H7 (cell line): ENCODE results near the gene PLXND1. TPM values are rescaled to one million over a fixed set of nuclear protein-coding genes. Genes with fewer than 3 reads are reported as not detected.
"Not testable (repeated sequence)": the region's sequence is repeated elsewhere in the genome, so short reads cannot be mapped to it uniquely, and the experiment has no call there.

Source experiments
- DNase-seq: peaks from one replicate; pipeline ENCODE4 v3.0.0; 2012
- H3K27me3 ChIP-seq: 2 replicates; pipeline ENCODE4 v1.6.0; 2011; ENCODE audit warnings: mild to moderate bottlenecking, low read length; ENCODE audit not compliant: control insufficient read depth, insufficient read depth
- H3K36me3 ChIP-seq: replicated peaks from 2 replicates; pipeline ENCODE4 v1.5.1; 2011; ENCODE audit warnings: low read length; ENCODE audit not compliant: control insufficient read depth, insufficient read depth
- H3K4me3 ChIP-seq: 2 replicates; pipeline ENCODE4 v1.5.1; 2011; ENCODE audit warnings: low read depth, mild to moderate bottlenecking, control low read depth, low read length, moderate library complexity; ENCODE audit not compliant: insufficient read depth
- total RNA-seq: library from RNA; depleted of rRNA; stranded (reverse); fragments of >200 nt; shearing (Covaris generic); gene quantifications from 2 replicates; pipeline ENCODE4 v1.2.3, GENCODE V29; 2014

The PLXND1 gene
- total RNA-seq, 1 experiment from 2014 or later, result 59.0 TPM

GRCh38 chr3:129611812-129612533 lies 5.5 kb upstream of the PLXND1 start:
- Histone ChIP-seq H3K4me3 (no peak overlapping the region), H3K27me3 (no peaks in the 10 kb centered on the region; the same call in 1 of the 2 replicates), H3K36me3 (no peaks in the 10 kb centered on the region)
- peak; percentile 89 for DNase-seq

GRCh38 chr3:129611446-129611800 lies 4.9 kb upstream of the PLXND1 start:
- no peaks in the 10 kb centered on the region; the same call in 1 of the 2 replicates for H3K27me3 ChIP-seq
- DNase-seq, result no peak
- no peaks in the 10 kb centered on the region for H3K36me3 ChIP-seq
- no peak overlapping the region for H3K4me3 ChIP-seq

GRCh38 chr3:129610794-129611445 lies 4.4 kb upstream of the PLXND1 start:
- H3K4me3 ChIP-seq, H3K27me3 ChIP-seq, DNase-seq, H3K36me3 ChIP-seq: not testable (repeated sequence)

- Histone ChIP-seq H3K4me3 (no peak overlapping the region), H3K27me3 (peaks cover 10% of the 10 kb centered on the region), H3K36me3 (no peaks in the 10 kb centered on the region)
- DNase-seq, result no peak
Measured at GRCh38 chr3:129610276-129610675, 3.8 kb upstream of the PLXND1 start.

GRCh38 chr3:129609591-129610182 lies 3.2 kb upstream of the PLXND1 start:
- Histone ChIP-seq H3K36me3 (no peaks in the 10 kb centered on the region), H3K27me3 (peaks cover 15% of the 10 kb centered on the region), H3K4me3 (no peak overlapping the region)
- no peak for DNase-seq

GRCh38 chr3:129608936-129609590 lies 2.6 kb upstream of the PLXND1 start:
- Histone ChIP-seq H3K36me3 (no peaks in the 10 kb centered on the region), H3K4me3 (no peak overlapping the region), H3K27me3 (peaks cover 20% of the 10 kb centered on the region)
- no peak for DNase-seq

GRCh38 chr3:129608087-129608935 lies 1.8 kb upstream of the PLXND1 start:
- peaks cover 20% of the 10 kb centered on the region for H3K27me3 ChIP-seq
- no peaks in the 10 kb centered on the region for H3K36me3 ChIP-seq
- H3K4me3 ChIP-seq, result no peak overlapping the region
- DNase-seq, result peak; percentile 82

GRCh38 chr3:129607391-129608068 lies 1.1 kb upstream of the PLXND1 start:
- peaks cover 20% of the 10 kb centered on the region for H3K27me3 ChIP-seq
- H3K4me3 ChIP-seq, result peak overlapping the region; percentile 65
- H3K36me3 ChIP-seq, result no peaks in the 10 kb centered on the region
- DNase-seq, result no peak

GRCh38 chr3:129605922-129606635 lies 397 bp downstream of the PLXND1 start:
- H3K27me3 ChIP-seq, result peaks cover 20% of the 10 kb centered on the region
- peak; percentile 86 for DNase-seq

GRCh38 chr3:129605203-129605921 lies 1.1 kb downstream of the PLXND1 start:
- Histone ChIP-seq H3K36me3 (no peaks in the 10 kb centered on the region), H3K27me3 (peaks cover 20% of the 10 kb centered on the region)

More at GRCh38 chr3:129605922-129606635, 397 bp downstream of the PLXND1 start:
- H3K4me3 ChIP-seq, result peak overlapping the region; percentile 69
- no peaks in the 10 kb centered on the region for H3K36me3 ChIP-seq

GRCh38 chr3:129604767-129605166 lies 1.7 kb downstream of the PLXND1 start:
- peak overlapping the region; percentile 69 for H3K4me3 ChIP-seq
- peaks cover 20% of the 10 kb centered on the region for H3K27me3 ChIP-seq
- DNase-seq, result no peak
- H3K36me3 ChIP-seq, result no peaks in the 10 kb centered on the region

More at GRCh38 chr3:129605203-129605921, 1.1 kb downstream of the PLXND1 start:
- DNase-seq, result peak; percentile 90
- H3K4me3 ChIP-seq, result peak overlapping the region; percentile 69

- peak overlapping the region; percentile 69 for H3K4me3 ChIP-seq
- no peak for DNase-seq
- no peaks in the 10 kb centered on the region for H3K36me3 ChIP-seq
- H3K27me3 ChIP-seq, result peaks cover 20% of the 10 kb centered on the region
Measured at GRCh38 chr3:129603991-129604749, 2.3 kb downstream of the PLXND1 start.
